ENCODE results near the gene TFIP11. TPM values are rescaled to one million over a fixed set of nuclear protein-coding genes. Genes with fewer than 3 reads are reported as not detected.

Gene TFIP11
- total RNA-seq, 1 experiment from 2014 or later: 26.9 TPM

DNA sequence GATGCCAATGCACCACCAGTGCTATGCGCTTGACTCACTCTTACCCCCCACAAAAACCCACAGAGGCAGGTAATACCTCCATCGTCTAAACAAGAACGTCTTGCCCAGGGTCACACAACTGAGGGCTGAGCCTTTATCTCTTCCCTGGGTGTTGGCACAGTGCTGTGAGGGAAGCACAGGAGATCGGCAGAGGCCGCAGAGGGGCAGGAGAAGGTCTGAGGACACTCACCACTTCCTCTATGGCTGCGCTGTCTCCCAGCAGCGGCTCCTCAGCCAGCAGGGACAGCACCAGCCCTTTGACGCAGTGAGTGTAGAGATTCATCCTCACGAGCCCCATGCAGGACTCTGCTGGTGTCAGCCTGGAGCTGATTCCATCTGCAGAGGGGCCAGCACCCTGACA lies 48.6 kb downstream of the TFIP11 start (continued):
- TF ChIP-seq ESRRA (CRISPR knock-in tag; IDR thresholded peaks at IDR 0.05; ENCODE audit: borderline replicate concordance) (no peak), MYBL2 (CRISPR knock-in tag; IDR thresholded peaks at IDR 0.05) (no peak)

DNA sequence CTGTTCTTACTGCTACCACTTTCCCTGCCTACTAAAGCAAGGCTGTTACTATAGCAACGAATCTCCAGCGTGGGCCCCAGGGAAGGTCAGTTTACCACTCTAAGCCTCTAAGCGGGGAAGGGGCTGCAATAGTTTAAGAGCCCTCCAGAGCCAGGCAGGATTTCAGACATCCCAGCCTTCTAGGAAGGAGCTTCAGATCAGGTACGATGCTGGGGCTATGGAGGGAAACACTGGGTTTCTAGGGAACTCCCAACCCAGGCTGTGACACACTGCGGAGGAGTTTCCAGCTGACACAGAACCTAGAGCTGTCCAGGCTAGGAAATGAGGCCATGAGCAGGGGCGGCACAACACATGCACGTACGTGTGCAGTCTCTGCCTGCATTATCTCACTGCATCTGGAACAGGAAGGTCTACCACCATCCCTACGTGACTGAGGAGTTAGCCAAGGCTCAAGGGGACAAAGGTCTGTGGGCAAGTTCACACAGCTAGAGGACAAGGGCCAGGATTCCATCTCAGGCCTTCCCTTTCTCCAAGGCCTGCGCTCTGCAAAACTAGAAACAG lies 49.1 kb downstream of the TFIP11 start:
- Mint-ChIP-seq H3K4me1 (peaks cover 4% of the 10 kb centered on the region; the same call in 1 of the 2 replicates), H3K4me3 (no peak overlapping the region), H3K36me3 (peaks cover 56% of the 10 kb centered on the region), H3K27me3 (ENCODE audit: low read depth) (no peaks in the 10 kb centered on the region), H3K9me3 (no peaks in the 10 kb centered on the region), H3K27ac (no peak overlapping the region)
- no peak for TF ChIP-seq MYBL2 (CRISPR knock-in tag; IDR thresholded peaks at IDR 0.05)
- TF ChIP-seq, protein P1, sequence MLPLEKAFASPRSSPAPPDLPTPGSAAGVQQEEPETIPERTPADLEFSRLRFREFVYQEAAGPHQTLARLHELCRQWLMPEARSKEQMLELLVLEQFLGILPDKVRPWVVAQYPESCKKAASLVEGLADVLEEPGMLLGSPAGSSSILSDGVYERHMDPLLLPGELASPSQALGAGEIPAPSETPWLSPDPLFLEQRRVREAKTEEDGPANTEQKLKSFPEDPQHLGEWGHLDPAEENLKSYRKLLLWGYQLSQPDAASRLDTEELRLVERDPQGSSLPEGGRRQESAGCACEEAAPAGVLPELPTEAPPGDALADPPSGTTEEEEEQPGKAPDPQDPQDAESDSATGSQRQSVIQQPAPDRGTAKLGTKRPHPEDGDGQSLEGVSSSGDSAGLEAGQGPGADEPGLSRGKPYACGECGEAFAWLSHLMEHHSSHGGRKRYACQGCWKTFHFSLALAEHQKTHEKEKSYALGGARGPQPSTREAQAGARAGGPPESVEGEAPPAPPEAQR (CRISPR knock-in tag; IDR thresholded peaks at IDR 0.05): no peak
- TF ChIP-seq ESRRA (CRISPR knock-in tag; IDR thresholded peaks at IDR 0.05; ENCODE audit: borderline replicate concordance): no peak
- TF ChIP-seq, protein P2, sequence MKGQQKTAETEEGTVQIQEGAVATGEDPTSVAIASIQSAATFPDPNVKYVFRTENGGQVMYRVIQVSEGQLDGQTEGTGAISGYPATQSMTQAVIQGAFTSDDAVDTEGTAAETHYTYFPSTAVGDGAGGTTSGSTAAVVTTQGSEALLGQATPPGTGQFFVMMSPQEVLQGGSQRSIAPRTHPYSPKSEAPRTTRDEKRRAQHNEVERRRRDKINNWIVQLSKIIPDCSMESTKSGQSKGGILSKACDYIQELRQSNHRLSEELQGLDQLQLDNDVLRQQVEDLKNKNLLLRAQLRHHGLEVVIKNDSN (CRISPR knock-in tag; IDR thresholded peaks at IDR 0.05): no peak
- TF ChIP-seq, protein P3, sequence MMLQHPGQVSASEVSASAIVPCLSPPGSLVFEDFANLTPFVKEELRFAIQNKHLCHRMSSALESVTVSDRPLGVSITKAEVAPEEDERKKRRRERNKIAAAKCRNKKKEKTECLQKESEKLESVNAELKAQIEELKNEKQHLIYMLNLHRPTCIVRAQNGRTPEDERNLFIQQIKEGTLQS (CRISPR knock-in tag; conservative IDR thresholded peaks at IDR 0.05): no peak
- TF ChIP-seq ELF4 (CRISPR knock-in tag; IDR thresholded peaks at IDR 0.05; ENCODE audit: low read depth): no peak
- TF ChIP-seq, protein P4, sequence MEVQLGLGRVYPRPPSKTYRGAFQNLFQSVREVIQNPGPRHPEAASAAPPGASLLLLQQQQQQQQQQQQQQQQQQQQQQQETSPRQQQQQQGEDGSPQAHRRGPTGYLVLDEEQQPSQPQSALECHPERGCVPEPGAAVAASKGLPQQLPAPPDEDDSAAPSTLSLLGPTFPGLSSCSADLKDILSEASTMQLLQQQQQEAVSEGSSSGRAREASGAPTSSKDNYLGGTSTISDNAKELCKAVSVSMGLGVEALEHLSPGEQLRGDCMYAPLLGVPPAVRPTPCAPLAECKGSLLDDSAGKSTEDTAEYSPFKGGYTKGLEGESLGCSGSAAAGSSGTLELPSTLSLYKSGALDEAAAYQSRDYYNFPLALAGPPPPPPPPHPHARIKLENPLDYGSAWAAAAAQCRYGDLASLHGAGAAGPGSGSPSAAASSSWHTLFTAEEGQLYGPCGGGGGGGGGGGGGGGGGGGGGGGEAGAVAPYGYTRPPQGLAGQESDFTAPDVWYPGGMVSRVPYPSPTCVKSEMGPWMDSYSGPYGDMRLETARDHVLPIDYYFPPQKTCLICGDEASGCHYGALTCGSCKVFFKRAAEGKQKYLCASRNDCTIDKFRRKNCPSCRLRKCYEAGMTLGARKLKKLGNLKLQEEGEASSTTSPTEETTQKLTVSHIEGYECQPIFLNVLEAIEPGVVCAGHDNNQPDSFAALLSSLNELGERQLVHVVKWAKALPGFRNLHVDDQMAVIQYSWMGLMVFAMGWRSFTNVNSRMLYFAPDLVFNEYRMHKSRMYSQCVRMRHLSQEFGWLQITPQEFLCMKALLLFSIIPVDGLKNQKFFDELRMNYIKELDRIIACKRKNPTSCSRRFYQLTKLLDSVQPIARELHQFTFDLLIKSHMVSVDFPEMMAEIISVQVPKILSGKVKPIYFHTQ (CRISPR knock-in tag; IDR thresholded peaks at IDR 0.05): no peak
- TF ChIP-seq, protein P5, sequence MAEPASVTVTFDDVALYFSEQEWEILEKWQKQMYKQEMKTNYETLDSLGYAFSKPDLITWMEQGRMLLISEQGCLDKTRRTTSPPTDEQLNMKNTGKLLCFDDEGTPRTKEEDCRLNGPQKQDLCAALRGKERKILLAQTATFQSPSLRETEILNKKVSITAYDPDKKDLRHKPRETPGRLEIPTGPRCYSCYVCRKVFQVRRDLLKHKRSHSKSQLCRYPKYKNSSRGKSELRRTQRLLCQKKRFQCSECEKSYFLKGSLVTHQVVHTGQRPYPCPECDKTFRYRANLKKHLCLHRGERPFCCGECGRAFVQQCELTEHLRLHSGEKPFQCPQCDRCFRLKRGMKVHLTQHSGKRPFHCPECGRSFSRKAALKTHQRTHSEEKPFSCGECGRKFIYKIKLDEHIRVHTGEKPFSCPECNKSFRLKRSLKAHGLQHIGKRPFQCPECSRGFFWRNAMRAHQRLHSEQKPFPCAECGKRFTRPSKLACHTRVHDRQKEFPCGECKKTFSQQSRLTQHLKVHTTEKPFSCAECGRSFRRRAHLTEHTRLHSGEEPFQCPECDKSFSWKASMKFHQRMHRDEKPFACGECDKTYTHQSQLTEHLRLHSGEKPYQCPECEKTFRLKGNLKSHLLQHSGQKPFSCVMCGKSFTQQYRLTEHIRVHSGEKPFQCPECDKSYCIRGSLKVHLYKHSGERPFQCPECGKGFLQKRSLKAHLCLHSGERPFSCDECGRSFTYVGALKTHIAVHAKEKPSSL (CRISPR knock-in tag; conservative IDR thresholded peaks at IDR 0.05): no peak
- no peak for TF ChIP-seq EMX1 (CRISPR knock-in tag; IDR thresholded peaks at IDR 0.05)
- no peak for TF ChIP-seq ZNF396 (CRISPR knock-in tag; IDR thresholded peaks at IDR 0.05; ENCODE audit: borderline replicate concordance)
- no peak for TF ChIP-seq SMAD4 (CRISPR knock-in tag; IDR thresholded peaks at IDR 0.05)
- TF ChIP-seq ZNF671 (CRISPR knock-in tag; IDR thresholded peaks at IDR 0.05): no peak
- TF ChIP-seq, protein P6, sequence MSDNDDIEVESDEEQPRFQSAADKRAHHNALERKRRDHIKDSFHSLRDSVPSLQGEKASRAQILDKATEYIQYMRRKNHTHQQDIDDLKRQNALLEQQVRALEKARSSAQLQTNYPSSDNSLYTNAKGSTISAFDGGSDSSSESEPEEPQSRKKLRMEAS (CRISPR knock-in tag; IDR thresholded peaks at IDR 0.05): no peak
- TF ChIP-seq SMAD3 (CRISPR knock-in tag; IDR thresholded peaks at IDR 0.05; ENCODE audit: borderline replicate concordance): no peak
- TF ChIP-seq NFYB (CRISPR knock-in tag; conservative IDR thresholded peaks at IDR 0.05; ENCODE audit: low read depth): no peak
- TF ChIP-seq, protein P7, sequence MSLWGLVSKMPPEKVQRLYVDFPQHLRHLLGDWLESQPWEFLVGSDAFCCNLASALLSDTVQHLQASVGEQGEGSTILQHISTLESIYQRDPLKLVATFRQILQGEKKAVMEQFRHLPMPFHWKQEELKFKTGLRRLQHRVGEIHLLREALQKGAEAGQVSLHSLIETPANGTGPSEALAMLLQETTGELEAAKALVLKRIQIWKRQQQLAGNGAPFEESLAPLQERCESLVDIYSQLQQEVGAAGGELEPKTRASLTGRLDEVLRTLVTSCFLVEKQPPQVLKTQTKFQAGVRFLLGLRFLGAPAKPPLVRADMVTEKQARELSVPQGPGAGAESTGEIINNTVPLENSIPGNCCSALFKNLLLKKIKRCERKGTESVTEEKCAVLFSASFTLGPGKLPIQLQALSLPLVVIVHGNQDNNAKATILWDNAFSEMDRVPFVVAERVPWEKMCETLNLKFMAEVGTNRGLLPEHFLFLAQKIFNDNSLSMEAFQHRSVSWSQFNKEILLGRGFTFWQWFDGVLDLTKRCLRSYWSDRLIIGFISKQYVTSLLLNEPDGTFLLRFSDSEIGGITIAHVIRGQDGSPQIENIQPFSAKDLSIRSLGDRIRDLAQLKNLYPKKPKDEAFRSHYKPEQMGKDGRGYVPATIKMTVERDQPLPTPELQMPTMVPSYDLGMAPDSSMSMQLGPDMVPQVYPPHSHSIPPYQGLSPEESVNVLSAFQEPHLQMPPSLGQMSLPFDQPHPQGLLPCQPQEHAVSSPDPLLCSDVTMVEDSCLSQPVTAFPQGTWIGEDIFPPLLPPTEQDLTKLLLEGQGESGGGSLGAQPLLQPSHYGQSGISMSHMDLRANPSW (CRISPR knock-in tag; conservative IDR thresholded peaks at IDR 0.05; ENCODE audit: low read depth): no peak
- no peak for TF ChIP-seq NFATC4 (CRISPR knock-in tag; IDR thresholded peaks at IDR 0.05)
- ChIA-PET CTCF (interaction anchor here (1.4 to 5.0 kb wide), 2 partner anchors 97 to 210 kb away, joined by 3 to 69 read pairs; no protein-coding TSS in a partner anchor), POLR2A (interaction anchor here (1.3 kb wide), 1 partner anchor 20 kb away, joined by 3 read pairs; the partner anchor contains the start of genes HPS4 and SRRD)
- no peak for DNase-seq (ENCODE audit: low spot score)
- no peak for ATAC-seq
